Measurements from ENCODE around the gene PPP1R37.

Gene PPP1R37

GRCh38 chr19:45191375-45191774, 98.4 kb downstream of the PPP1R37 start:
- FAIRE-seq = no peak
- DNase-seq (ENCODE audit: low spot score) = no peak

DNA sequence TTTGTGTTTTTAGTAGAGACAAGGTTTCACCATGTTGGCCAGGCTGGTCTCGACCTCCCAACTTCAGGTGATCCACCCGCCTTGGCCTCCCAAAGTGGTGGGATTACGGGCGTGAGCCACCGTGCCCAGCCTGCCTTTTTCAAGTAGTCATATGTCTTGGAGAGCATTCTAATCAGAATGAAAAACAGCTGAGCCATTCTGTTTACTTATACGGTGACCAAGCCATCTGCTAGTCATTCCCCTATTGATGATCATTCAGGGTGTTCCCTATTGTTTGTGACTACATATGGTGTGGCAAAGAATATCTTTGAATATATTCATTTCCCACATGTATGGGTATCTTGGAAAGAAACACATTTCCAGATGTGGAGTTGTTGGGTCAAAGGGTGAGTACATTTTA, 102.8 kb downstream of the PPP1R37 start:
- DNase-seq (ENCODE audit: low spot score) (no peak), FAIRE-seq (no peak)
